ENCODE results near the gene SLC6A4. TPM values are rescaled to one million over a fixed set of nuclear protein-coding genes. Genes with fewer than 3 reads are reported as not detected.

SLC6A4 gene
- total and polyA plus RNA-seq, 2 of the 8 experiments (the other 6 are each of a cell fraction or from before 2014, with no cell fraction given): 0.09 to 0.33 TPM

GRCh38 chr17:30243002-30243401 is 7.5 kb upstream of the SLC6A4 start:
- peaks cover 8% of the 10 kb centered on the region; the same call in 1 of the 2 replicates for H3K23me2 ChIP-seq (ENCODE audit: low read depth, low read length)
- H3K4me1 ChIP-seq (replicated peaks in 1 of 4; ENCODE audit: control insufficient read depth in 3 of 4, insufficient read depth in 4 of 4, low read length in 3 of 4): peaks cover 0 to 8% (median 7%) of the 10 kb centered on the region in 4 experiments; a peak in 5 of 7 replicates
- no peak overlapping the region for H2BK12ac ChIP-seq (ENCODE audit: low read depth, low read length)
- H3K18ac ChIP-seq (ENCODE audit: extremely low read depth, low read length): no peak overlapping the region
- H3K27me3 ChIP-seq (replicated peaks in 1 of 4; ENCODE audit: control insufficient read depth in 3 of 4, extremely low read depth in 1 of 4, insufficient read depth in 3 of 4, low read length in 3 of 4): peaks cover under 1 to 14% (median 11%) of the 10 kb centered on the region in 4 experiments
- H2BK5ac ChIP-seq (ENCODE audit: low read depth, low read length): no peak overlapping the region
- H3K9me3 ChIP-seq (ENCODE audit: insufficient read depth in 2 of 2, low read depth in 1 of 2, low read length in 1 of 2): peaks cover 4 to 5% of the 10 kb centered on the region in 2 experiments; a peak in 1 of 4 replicates
- H2AFZ ChIP-seq (ENCODE audit: low read length): no peak overlapping the region
- H3K56ac ChIP-seq (replicated peaks; ENCODE audit: insufficient read length, low read depth, low read length): no peak overlapping the region
- no peaks in the 10 kb centered on the region for H4K20me1 ChIP-seq (replicated peaks in 1 of 2; ENCODE audit: control insufficient read depth in 1 of 2, insufficient read depth in 2 of 2, low read length in 2 of 2)
- WGBS, 2 experiments (ENCODE audit: extremely low coverage in 1 of 2, insufficient coverage in 1 of 2, insufficient read length in 1 of 2, insufficient replicate concordance in 2 of 2, low coverage in 1 of 2, low lambda C conversion rate in 2 of 2, missing lambda C conversion rate in 1 of 2): 88% methylated on average over 4 of the region's 4 CpGs; no CpG with 5 or more reads in 1 of the 2 experiments
- no peak overlapping the region for H4K5ac ChIP-seq (ENCODE audit: insufficient read length, low read depth, low read length)
- TF ChIP-seq EZH2 (IDR thresholded peaks at IDR 0.05; ENCODE audit: low read depth, low read length, severe bottlenecking) (no peak), RFX5 (IDR thresholded peaks at IDR 0.05; ENCODE audit: borderline replicate concordance, low read depth, low read length) (no peak), TCF12 (IDR thresholded peaks at IDR 0.05; ENCODE audit: low read depth, low read length) (no peak)
- H2BK15ac ChIP-seq (ENCODE audit: low read length): no peak overlapping the region
- no peak overlapping the region for H4K8ac ChIP-seq (ENCODE audit: extremely low read depth, insufficient read depth, low read length)
- no peak overlapping the region for H3K4me3 ChIP-seq (ENCODE audit: extremely low read depth in 1 of 4, insufficient read depth in 2 of 4, low read depth in 3 of 4, low read length in 4 of 4)
- no peak overlapping the region for H3K14ac ChIP-seq (ENCODE audit: insufficient read length)
- H3K4me2 ChIP-seq (ENCODE audit: insufficient read depth in 1 of 2, low read depth in 2 of 2, low read length in 2 of 2): no peak overlapping the region
- FAIRE-seq (peak; percentile 7), DNase-seq (ENCODE audit: low read depth in 1 of 2, low spot score in 2 of 2) (peak in 1 of 2 experiments; percentile 33)
- H2BK20ac ChIP-seq (ENCODE audit: low read length): no peak overlapping the region
- H3K4ac ChIP-seq (replicated peaks; ENCODE audit: insufficient read length, low read depth, low read length): no peak overlapping the region
- ChIA-PET CTCF (ENCODE audit: partially characterized antibody) (interaction anchor here (0.8 to 1.6 kb wide), 3 partner anchors 21 to 137 kb away, joined by 3 to 5 read pairs (median 3); no protein-coding TSS in a partner anchor), POLR2A (ENCODE audit: partially characterized antibody) (interaction anchor here (1.3 kb wide), 1 partner anchor 8 kb away, joined by 3 read pairs; no protein-coding TSS in a partner anchor)
- no peak overlapping the region for H3K23ac ChIP-seq (ENCODE audit: insufficient read length)
- no peak overlapping the region for H4K91ac ChIP-seq (replicated peaks; ENCODE audit: insufficient read length, low read length)
- H3K27ac ChIP-seq (ENCODE audit: low read depth, low read length): no peak overlapping the region
- H3K79me2 ChIP-seq (ENCODE audit: control insufficient read depth in 1 of 2, insufficient read depth in 2 of 2, low read length in 2 of 2): no peaks in the 10 kb centered on the region
- H3K9ac ChIP-seq (replicated peaks in 1 of 4; ENCODE audit: extremely low read depth in 1 of 4, low read depth in 3 of 4, low read length in 3 of 4): no peak overlapping the region
- H2BK120ac ChIP-seq (replicated peaks; ENCODE audit: low read depth, low read length): no peak overlapping the region
- no peak overlapping the region for H2AK5ac ChIP-seq (ENCODE audit: low read depth, low read length)
- H3K79me1 ChIP-seq (ENCODE audit: low read depth, low read length): no peaks in the 10 kb centered on the region
- peaks cover 0 to under 1% (median 0%) of the 10 kb centered on the region in 4 experiments; a peak in 1 of 8 replicates for H3K36me3 ChIP-seq (ENCODE audit: control insufficient read depth in 2 of 4, insufficient read depth in 4 of 4, low read length in 3 of 4)

Data from H1 (cell line).